AG08396 (cell line): ENCODE results near the gene SERPIND1.
"Not testable (repeated sequence)": the region's sequence is repeated elsewhere in the genome, so short reads cannot be mapped to it uniquely, and the experiment has no call there.

Source experiments
- DNase-seq: peaks from one replicate; pipeline ENCODE4 v3.0.0; 2012; ENCODE audit warnings: low spot score, mixed read lengths

Gene SERPIND1, protein sequence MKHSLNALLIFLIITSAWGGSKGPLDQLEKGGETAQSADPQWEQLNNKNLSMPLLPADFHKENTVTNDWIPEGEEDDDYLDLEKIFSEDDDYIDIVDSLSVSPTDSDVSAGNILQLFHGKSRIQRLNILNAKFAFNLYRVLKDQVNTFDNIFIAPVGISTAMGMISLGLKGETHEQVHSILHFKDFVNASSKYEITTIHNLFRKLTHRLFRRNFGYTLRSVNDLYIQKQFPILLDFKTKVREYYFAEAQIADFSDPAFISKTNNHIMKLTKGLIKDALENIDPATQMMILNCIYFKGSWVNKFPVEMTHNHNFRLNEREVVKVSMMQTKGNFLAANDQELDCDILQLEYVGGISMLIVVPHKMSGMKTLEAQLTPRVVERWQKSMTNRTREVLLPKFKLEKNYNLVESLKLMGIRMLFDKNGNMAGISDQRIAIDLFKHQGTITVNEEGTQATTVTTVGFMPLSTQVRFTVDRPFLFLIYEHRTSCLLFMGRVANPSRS

DNA sequence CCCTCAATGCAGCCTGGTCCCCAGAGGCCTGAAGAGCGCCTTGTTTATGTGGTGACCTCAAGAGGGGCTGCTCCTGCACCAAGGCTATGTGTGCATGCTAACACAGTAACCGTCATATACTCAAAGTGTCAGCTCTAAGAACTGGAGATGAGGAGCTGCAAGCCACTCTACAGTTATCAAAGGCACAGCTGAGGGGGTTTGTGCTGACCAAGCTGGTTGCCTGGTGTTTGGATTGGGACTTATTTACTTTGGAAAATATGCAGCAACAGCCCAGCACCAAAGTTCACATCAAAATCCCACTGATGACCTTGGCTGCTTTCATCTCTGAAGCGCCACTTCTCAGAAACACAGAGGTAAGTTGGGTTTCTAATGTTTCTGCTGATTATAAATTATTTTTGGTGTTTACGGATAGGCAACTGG lies at the start of gene SERPIND1:
Gene SERPIND1, plus strand, starts transcription at position 321 of the 420 bp plus-strand sequence. CDS start 5,200 bp downstream, outside the sequence.
- no peak for DNase-seq

DNA sequence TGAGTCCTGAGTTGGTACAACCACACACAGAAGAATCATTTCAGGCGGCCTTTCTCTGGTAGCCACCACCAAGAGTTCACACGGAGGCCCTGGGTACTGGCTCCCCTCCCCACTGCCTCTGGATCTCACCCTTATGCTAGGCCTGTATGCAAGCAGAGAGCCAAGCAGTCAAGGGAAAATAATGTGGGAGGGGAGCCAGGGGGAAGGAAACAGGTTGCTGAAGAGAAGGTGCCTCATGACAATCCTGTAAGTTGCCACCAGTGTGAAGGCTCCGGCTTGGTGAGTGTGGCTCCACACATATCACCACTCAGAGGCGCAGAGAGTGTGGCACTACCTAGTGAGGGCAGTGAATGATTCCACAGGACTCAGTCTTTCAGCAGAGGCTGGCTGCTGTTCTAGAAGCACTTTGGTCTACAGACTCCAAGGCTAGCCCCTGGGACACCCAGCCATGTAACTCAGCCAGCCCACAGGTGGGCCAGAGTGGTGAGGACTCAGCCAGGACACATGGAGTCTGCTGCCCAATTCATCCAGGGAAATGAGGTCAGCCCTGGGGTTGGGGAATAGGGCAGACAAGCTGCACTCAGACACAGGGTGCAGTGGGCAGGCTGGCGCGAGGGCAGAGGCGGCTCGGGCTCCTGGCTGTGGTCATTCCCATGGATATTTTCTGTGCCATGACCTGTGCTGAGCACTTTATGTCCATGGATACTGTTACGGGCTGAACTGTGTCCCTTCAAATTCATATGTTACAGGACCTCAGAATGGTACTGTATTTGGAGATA lies 49.0 kb upstream of the SERPIND1 start:
- DNase-seq = no peak

DNA sequence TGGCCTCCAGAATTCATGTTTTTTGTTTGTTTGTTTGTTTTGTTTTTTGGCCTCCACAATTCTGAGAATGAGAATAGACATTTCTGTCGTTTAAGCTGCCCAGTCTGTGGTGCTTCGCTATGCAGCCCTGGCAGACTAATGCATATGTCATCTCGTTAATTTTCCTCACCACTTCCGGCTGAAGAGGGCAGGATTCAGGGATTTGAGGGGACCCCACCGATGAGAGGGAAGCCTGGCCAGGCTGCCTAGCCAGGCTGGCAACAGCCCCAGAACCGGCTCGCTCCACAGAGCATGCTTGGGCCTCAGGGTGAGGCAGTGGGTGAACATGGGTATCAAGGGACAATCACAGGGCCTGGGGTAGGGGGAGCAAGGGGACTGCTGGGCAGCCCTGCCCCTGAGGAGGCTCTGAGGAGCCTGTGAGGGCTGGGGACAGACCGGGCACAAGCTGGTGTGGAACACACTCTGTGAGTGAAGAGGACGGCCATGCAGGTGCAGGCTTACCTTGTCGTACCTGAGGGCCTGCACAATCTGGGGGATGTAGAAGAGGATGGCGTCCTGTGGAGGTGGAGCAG lies 47.8 kb upstream of the SERPIND1 start:
- DNase-seq = no peak

DNA sequence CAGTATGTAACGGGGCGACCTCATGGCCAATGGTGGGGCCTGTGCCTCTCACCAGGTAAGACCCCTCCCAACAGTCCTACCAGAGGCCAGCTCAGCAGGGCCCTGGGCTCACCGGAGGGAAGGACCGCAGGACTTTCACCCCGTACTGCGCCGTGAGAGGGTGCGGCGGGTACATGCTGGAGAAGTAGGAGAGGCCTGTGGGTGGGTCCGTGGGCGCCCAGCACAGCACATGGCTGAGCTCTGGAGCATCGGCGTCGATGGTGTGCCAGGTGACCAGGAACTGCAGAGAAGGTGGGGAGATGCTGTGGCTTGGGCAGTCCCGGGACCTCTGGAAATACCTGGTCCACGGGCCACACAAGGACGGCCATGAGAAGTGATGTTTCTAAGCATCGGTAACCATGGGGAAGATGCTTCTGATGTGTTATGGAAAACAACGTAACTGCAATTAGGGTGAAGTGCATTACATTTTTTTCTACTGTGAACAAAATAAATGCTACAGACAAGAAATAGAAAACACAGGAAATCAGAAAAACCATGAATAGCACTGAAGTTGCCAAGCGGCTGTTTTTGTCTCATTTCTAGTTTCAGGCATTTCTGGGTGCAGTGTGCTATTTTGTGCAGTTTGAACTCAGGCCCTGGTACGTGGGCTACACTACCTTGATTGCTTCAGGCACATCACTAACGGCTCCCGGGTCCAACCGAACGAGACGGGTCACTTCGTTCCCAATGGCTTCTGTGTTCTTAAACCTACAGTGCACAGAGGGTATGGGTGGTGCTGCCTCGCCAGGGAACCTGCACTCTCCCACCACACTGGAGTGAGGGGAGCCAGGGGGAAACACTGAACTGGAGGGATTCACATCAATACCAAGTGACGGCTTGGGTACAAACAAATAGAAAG lies 46.5 kb upstream of the SERPIND1 start:
- DNase-seq = no peak

DNA sequence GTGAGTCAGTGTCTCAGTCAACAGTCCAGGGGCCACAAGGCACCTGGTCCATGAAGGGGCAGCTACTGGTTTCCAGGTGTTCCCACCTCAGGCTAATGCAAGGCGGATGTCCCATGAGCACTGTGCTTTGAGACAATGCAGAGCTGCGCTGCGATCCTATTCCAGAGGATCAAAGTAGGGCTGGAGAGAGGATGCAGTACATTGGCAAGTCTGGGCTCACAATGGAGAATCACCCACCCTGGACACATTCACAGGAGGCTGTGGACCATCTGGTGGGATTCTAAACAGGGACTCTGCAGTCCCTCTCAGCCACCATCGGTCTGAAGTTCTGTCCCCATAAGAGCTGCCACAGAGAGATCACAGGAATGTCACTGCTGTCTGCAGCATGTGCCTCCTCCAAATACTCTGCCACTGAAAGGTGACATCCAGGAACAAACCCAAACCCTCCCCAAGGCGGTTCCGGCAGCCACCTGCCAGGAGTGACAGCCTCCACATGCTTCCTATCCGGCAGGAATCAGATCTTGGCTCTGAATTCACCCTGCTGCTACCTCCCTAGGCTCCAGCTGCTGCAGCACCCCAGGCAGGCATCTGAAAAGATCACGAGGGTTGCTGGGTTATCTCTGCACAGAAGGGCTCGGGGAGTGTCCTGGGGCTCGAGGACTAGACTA lies 45.3 kb upstream of the SERPIND1 start:
- no peak for DNase-seq

DNA sequence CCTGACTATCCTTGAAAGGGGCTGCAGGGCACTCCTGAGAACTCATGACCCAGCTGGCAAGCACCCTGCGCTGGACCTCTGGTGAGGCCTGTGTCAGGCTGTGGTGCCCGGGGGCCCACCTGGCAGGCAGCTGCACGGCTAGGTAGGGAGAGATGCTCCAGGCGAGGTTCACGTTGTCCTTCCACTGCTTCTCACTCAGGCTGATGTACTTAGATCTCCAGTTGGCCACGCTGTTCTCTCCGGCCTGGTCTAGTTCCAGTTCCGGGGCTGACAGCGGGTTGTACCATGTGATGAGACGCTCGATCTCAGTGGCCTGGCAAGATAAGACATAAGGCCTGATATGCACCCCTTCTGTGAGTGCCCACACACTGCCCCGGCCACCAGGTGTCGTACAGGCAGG lies 44.7 kb upstream of the SERPIND1 start:
- no peak for DNase-seq

DNA sequence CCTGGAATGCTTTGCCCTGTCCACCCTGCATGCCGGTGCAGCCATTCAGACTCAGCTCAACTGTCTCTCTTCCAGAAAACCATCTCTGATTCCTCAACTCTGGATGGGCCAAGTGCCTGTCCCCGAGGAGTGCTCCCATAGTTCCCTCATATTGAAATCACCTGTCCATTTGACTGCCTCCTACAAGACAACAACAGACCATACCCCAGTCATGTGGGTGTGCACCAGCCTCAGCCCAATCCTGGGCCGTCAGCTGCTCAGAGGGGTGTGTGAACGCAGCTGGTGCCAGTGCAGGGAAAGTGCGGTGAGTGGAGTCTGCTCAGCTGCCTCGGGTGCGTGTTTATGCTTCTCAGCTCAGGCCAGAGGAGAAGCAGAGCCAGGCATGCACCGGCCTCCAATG lies 41.5 kb upstream of the SERPIND1 start:
- DNase-seq = not testable (repeated sequence)

DNA sequence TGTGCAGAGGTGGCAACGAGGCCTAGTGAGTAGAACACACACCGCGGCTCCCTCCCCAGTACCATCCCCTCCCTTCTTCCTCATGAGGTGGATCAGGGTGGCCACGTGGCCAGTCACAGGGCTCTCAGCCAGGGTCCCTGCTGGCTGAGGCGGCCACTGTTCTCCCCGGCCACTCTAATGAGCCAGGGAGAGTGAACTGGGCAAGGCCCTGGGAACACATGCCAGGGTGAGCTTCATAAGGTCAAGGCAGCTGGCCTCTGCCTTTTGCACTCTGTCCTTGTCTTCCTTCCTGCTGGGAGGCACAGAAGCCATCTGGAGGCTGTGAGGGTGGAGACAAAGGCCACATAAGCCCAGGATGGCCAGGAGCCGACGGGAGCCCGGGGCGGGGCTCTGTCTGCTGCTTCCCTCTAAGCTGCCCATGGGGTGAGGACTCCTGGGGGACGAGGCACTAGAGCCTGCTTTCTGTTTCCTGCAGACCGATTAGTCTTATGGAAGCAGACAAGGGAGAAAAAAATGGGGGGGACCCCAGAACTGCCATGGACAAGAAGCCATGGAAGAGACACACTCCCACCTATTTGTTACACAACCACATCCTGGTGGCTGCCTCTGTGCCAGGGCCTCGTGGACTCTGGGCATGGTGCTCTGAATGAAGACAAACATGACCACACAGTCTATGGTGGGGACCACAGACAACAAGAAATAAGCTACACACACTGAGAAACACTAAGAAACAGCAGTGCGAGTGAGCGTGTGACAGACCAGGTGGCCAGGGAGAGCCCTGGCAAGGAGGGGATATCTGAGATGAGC lies 38.4 kb upstream of the SERPIND1 start:
- DNase-seq = not testable (repeated sequence)

DNA sequence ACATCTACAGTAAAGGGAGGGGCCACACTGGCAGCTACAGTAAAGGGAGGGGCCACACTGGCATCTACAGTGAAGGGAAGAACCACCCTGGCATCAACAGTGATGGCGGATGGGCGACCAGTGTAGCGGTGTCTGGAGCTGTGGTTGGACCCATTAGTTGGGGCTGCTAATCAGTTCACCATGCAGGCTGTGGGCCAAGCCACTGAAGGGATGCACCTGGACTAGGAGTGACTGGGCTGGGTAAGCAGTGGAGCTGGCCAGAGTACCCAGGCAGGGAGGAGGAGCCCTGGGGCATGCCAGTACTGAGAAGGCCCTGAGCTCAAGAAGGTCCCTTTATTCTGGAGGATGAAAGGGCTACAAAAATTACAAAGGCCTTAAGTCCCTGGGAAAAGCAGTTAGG lies 37.0 kb upstream of the SERPIND1 start:
- not testable (repeated sequence) for DNase-seq

DNA sequence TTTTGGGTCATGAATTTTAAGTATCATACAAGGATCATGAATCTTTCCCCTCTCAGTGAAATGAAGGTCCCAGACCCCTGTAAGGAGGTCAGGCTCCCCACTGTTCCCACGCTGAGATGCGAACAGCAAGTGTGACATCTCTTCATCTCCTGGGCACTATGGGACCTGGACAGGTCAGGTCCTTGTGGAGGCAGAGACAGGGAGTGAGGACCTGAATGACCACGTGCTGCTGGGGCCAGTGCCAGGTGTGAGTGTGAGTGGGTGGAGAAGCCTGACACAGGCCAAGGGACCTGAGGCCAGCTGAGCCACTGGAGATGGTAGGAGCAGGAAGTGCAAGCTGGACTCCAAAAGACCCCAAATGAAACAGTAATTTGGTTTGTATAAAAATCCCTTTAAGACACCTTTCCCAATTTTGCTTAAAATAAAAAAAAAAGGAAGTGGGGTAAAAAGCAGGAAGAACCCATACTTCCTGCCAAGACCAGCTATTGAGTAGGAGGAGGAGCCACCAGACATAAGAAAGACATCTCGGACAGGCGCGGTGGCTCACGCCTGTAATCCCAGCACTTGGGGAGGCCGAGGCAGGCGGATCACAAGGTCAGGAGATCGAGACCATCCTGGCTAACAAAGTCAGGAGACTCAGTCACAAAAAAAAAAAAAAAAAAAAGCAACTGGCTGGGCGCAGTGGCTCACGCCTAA lies 35.4 kb upstream of the SERPIND1 start:
- no peak for DNase-seq

DNA sequence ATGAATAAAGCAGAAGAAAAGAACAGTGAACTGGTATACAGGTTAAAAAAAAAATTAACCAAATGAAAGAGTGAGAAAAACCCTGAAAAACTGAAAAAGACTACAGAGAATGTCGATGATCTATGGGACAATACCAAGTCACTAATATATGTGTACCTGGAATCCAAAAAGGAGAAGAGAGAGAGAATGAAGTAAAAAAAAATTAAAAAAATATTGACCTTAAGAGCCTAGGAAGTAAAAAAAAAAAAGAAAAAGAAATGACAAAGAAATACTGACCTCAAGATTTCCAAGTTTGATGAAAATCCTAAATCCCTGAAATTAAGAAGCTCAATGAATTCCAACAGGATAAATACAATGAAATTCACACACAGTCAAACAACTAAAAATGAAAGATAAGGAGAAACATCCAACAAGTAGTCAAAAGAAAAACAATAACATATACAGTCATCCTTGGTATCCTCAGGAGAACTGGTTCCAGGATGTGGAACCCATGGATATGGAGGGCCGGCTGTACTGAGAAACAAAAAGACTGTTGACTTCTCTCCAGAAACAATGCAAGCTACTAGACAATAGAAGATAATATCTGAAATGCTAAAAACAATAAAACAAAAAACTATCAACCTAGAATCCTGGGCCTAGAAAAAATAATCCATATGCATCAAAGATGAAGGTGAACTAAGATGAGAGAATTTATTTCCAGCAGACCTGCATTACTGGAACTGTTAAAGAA lies 33.5 kb upstream of the SERPIND1 start:
- no peak for DNase-seq

DNA sequence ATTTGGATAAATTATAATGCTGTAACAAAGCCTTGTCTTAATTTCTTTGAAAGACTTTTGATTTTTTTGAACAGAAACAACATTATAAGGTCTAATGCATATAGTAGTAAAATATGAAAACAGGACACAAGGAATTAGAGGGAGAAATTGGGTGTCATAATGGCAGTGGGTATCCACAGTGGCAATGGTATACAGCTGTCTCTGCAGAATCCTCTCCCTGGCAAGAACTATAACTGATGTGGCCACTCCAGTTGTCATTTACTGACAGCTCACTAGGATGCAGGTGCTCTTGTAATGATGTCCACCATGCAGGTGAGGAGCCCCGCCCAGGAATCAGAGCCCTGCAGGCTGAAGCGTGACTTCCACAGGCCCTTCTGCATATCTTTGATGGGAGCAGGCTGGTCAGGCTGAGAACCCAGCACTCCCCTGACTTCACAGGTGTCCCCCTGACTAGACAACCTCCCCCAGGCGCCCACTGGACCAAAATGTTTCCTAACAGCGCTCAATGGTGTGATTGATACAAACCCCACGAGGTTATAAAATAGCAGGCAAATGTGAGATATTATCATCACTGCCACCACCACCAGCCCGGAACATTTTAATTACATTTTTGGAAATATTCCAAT lies 32.8 kb upstream of the SERPIND1 start:
- no peak for DNase-seq

DNA sequence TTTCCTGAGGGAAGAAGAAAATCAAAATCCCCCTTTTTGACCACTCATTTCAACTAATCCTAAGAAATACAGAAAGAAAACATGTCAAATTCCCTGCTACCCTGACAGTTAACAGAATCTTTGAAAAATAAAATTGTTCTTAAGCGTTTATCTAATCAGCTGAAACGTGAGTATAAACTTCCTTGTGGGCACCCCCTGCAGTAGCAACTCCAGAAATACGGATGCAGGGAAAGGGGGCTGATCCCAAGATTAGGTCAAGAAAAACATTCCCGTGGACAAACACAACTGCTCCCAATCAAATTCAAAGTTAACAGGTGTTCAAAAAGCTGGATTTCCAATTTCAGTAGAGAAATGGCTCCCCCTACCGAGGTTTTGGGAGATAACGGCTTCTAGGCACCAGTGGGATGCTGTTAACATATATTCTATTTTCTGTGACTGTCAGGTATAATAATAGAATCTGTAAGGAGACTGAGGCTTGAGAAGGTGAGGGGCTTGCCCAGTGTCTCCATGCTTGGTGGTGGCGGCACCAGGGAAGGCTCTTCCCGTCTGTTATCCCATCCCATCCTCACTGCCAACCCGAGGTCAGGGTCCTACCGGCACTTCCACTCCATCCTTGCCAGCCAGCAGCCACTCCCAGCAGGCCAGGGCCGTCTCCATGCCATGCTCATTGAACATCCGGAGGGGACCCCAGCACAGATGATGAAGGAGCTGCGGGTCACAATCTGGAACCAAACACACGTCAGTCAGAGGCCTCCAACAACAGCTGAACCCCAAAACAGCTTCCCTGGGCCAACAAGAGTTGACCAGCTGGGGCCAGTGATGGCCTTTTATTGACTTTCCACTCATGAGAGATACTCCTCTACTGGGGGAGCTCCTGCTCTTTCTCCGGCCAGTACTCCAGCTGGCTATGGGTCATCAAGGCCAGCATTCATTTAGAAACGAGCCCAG lies 32.0 kb upstream of the SERPIND1 start:
- DNase-seq = peak; percentile 59

DNA sequence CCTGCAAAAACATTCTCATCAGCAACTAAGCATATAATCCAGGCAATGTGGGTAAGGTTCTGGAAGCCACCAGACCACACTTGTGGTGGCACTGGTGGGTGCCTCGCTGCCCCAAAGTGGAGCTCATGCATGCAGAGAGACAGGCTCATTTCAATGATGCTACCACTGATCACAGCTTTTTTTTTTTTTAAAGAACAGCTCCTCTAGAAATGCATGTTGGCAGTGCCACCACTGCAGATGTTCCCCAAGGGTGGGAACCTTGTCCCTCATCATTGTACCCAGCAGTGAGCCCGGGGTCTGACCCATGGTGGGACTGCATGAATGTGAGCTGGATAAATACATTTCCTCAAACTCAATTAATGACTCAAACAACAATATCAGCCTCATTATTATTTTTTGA lies 31.1 kb upstream of the SERPIND1 start:
- DNase-seq = no peak

DNA sequence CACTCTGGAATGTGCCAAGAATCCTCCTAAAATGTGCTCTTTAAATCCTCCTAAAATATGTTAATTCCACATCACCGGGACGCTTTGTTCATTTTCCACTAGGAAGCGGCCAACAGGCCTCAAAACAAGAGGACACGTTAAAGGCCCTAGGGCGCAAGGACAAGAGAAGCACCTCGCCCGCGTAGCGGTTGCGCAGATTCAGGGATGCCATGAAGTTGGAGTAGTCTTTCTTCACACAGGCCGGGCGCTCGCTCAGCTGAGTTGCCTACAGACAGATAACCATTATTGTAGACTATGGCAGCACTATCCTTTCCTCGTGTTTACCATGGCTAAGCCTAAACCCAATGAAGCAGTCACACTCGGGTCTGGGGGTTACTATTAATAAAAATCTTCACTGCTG lies 29.5 kb upstream of the SERPIND1 start:
- DNase-seq = no peak

DNA sequence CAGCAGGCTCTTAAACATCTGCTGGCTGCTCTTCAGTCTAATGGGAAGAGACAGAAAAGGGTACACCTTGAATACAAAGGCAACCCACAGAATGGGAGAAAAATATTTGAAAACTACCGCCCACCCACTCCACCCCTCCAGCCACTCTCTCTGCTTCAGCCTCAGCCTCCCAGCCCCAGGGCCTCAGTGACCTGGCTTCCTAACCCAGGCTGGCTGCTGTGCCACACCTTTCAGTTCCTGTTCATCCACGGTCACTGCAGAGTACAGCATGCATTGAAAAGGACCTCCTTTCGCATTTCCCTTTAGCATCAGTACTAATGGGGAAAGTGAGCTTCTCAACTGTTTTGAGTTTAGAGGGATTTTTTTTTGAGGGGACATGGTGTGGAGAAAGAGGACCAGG lies 28.8 kb upstream of the SERPIND1 start:
- DNase-seq = no peak
